T-helper 17 cell (primary cell): ENCODE results near the gene CHRNB4. TPM values are rescaled to one million over a fixed set of nuclear protein-coding genes. Genes with fewer than 3 reads are reported as not detected.
A peak's percentile ranks its signal among the peaks of the same experiment; 100 is the strongest.

Experiments
- ATAC-seq: fragments of 150-1000 bp; cut with Tn5 transposase; 2 replicates; pipeline ENCODE4 v1.10.0; 2021; ENCODE audit warnings: mild to moderate bottlenecking, moderate library complexity
- DNase-seq, 3 donors: peaks; one replicate each; pipeline versions ENCODE4 v3.0.0 to v3.0.0-alpha.2; 2020 to 2021
- H3K9me3 ChIP-seq: one replicate; pipeline ENCODE4 v1.7.0; 2013; ENCODE audit warnings: low read length, mild to moderate bottlenecking; ENCODE audit not compliant: control insufficient read depth, poor library complexity, severe bottlenecking
- H3K27ac Mint-ChIP-seq: one replicate; pipeline ENCODE4 v1.8.0; 2022; ENCODE audit warnings: mild to moderate bottlenecking, moderate library complexity, mixed read lengths
- H3K27me3 Mint-ChIP-seq: one replicate; pipeline ENCODE4 v1.8.0; 2022; ENCODE audit warnings: mixed read lengths
- H3K36me3 Mint-ChIP-seq: one replicate; pipeline ENCODE4 v1.8.0; 2022; ENCODE audit warnings: low read depth, mixed read lengths
- H3K4me1 Mint-ChIP-seq: one replicate; pipeline ENCODE4 v1.8.0; 2022; ENCODE audit warnings: mild to moderate bottlenecking, mixed read lengths
- H3K4me3 Mint-ChIP-seq: one replicate; pipeline ENCODE4 v1.8.0; 2022; ENCODE audit warnings: mild to moderate bottlenecking, moderate library complexity, mixed read lengths
- total RNA-seq, 4 donors: library from RNA in 2 of 4; stranded (reverse) in 2 of 4; gene quantifications; one replicate each; pipeline ENCODE4 v1.2.3 and lab custom pipeline; 2022 to 2026

The CHRNB4 gene
- total RNA-seq, 2 donors from 2014 or later = not detected

DNA sequence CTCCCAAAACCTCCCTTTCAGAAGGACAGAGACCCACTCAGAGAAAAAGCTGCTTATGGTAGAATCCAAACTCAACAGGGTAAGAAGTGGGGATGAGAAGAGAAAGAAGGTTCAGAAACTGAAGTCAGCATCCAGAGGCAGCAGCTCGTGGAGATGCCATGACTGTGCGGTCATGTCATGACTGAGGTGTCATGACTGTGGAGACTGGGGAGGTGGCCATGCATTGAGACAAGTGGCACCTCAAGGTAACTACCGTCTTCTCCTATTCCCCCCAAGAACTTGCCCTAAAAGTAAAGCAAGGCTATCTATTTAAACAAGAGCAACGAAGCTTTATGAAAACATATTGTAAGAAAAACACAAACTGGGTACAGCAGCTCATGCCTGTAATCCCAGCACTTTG is 35.3 kb downstream of the CHRNB4 start:
- Mint-ChIP-seq H3K4me3 (no peak overlapping the region), H3K4me1 (no peaks in the 10 kb centered on the region), H3K27me3 (peaks cover 68% of the 10 kb centered on the region), H3K36me3 (peaks cover 2% of the 10 kb centered on the region), H3K27ac (no peak overlapping the region)
- ATAC-seq (no peak), DNase-seq (no peak)
- no peaks in the 10 kb centered on the region for H3K9me3 ChIP-seq

- no peak for DNase-seq
- H3K4me1 Mint-ChIP-seq = no peaks in the 10 kb centered on the region
- no peak overlapping the region for H3K27ac Mint-ChIP-seq
- H3K27me3 Mint-ChIP-seq = peaks cover 66% of the 10 kb centered on the region
- ATAC-seq = no peak
- no peaks in the 10 kb centered on the region for H3K9me3 ChIP-seq
- H3K4me3 Mint-ChIP-seq = no peak overlapping the region
- H3K36me3 Mint-ChIP-seq = peaks cover 2% of the 10 kb centered on the region
Observed at GRCh38 chr15:78605201-78605600, 35.8 kb downstream of the CHRNB4 start.

- Mint-ChIP-seq H3K36me3 (peaks cover 2% of the 10 kb centered on the region), H3K4me1 (no peaks in the 10 kb centered on the region), H3K27me3 (peaks cover 58% of the 10 kb centered on the region), H3K4me3 (no peak overlapping the region), H3K27ac (no peak overlapping the region)
- H3K9me3 ChIP-seq = no peaks in the 10 kb centered on the region
- no peak for ATAC-seq
- no peak for DNase-seq
Observed at GRCh38 chr15:78604420-78604819, 36.6 kb downstream of the CHRNB4 start.

DNA sequence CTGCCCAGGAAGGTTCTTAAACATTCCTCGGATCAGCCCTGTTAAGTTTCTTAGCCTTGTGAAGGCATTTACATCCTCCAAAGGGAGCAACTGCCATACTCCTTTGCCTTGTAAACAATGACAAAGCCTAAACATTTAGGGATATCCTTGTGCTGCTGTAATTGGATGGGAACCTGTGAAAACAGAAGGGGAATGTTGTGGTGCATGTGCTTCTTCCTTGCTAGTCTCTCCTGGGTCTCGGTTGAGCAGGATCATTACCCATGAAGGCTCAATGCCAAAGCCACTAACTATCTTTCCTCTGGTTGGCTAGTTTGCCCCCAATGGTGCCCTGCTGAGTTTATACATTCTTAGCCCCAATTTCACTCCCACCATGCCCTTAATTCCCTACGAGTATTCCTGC is 37.5 kb downstream of the CHRNB4 start:
- Mint-ChIP-seq H3K36me3 (peaks cover 2% of the 10 kb centered on the region), H3K4me1 (no peaks in the 10 kb centered on the region), H3K27ac (peak overlapping the region; percentile 1), H3K4me3 (no peak overlapping the region), H3K27me3 (peaks cover 57% of the 10 kb centered on the region)
- H3K9me3 ChIP-seq = no peaks in the 10 kb centered on the region
- ATAC-seq (no peak), DNase-seq (no peak)

- no peak overlapping the region for H3K4me3 Mint-ChIP-seq
- H3K27ac Mint-ChIP-seq = no peak overlapping the region
- no peak for ATAC-seq
- H3K9me3 ChIP-seq = no peaks in the 10 kb centered on the region
- no peak for DNase-seq
- no peaks in the 10 kb centered on the region for H3K4me1 Mint-ChIP-seq
- H3K36me3 Mint-ChIP-seq = no peaks in the 10 kb centered on the region
- H3K27me3 Mint-ChIP-seq = peaks cover 30% of the 10 kb centered on the region
Observed at GRCh38 chr15:78599189-78599588, 41.8 kb downstream of the CHRNB4 start.

GRCh38 chr15:78598348-78598747 is 42.7 kb downstream of the CHRNB4 start:
- no peaks in the 10 kb centered on the region for H3K9me3 ChIP-seq
- H3K27ac Mint-ChIP-seq = no peak overlapping the region
- ATAC-seq (no peak), DNase-seq (no peak)
- no peak overlapping the region for H3K4me3 Mint-ChIP-seq
- H3K4me1 Mint-ChIP-seq = no peaks in the 10 kb centered on the region
- no peaks in the 10 kb centered on the region for H3K36me3 Mint-ChIP-seq
- H3K27me3 Mint-ChIP-seq = peaks cover 22% of the 10 kb centered on the region

DNA sequence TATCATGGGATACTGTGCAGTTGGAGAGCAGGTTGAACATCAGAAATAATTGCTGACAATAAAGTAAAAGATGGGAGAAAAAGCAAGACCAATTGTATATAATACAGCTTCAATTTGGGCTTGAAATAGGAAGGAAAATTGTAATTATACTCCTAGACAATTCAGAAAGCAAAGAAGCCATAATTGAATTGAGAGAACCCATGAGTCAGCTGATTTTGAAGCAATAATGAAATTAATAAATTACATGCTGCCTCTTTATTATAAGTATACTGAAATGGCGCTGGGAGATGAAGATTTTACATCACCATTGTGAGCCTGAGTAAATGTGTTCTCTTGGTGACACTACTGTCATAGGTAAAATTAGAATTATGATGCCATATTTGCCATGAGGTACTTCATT is 43.4 kb downstream of the CHRNB4 start:
- ATAC-seq = no peak
- peaks cover 14% of the 10 kb centered on the region for H3K27me3 Mint-ChIP-seq
- H3K9me3 ChIP-seq = no peaks in the 10 kb centered on the region
- H3K4me3 Mint-ChIP-seq = no peak overlapping the region
- H3K27ac Mint-ChIP-seq = no peak overlapping the region
- DNase-seq = no peak
- H3K4me1 Mint-ChIP-seq = no peaks in the 10 kb centered on the region
- H3K36me3 Mint-ChIP-seq = no peaks in the 10 kb centered on the region

DNA sequence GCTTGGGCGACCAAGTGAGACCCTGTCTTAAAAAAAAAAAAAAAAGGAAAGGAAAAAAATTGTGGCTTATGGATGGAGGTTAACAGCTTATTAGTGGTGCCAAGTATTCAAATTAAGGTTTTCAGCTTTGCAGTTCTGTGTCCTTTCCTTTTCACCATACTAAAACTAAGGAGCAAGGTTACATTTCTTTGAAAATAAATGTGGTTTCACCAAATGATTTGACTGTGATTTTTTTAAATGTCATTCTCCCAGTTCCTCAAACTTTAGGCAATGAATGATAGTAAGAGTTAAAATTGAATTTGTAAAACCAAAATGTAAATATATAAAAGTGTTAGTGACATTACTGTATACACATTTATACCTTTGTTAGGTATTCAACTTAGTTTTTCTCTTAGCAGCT is 66.1 kb downstream of the CHRNB4 start:
- Mint-ChIP-seq H3K4me1 (peaks cover 2% of the 10 kb centered on the region), H3K36me3 (peaks cover 2% of the 10 kb centered on the region), H3K27me3 (no peaks in the 10 kb centered on the region), H3K4me3 (no peak overlapping the region), H3K27ac (no peak overlapping the region)
- DNase-seq (no peak), ATAC-seq (no peak)
- H3K9me3 ChIP-seq = no peaks in the 10 kb centered on the region

Other genes with a start within 250 kb of the CHRNB4 start
- 10 to 100 TPM; 51.9 to 56.3 TPM for gene IREB2, start 203.0 kb downstream of the CHRNB4 start, total RNA-seq
- gene HYKK, start 133.6 kb downstream of the CHRNB4 start, total RNA-seq = 1 to 10 TPM; 1.1 to 2.0 TPM
- 10 to 100 TPM; 66.6 to 72.8 TPM for gene PSMA4, start 100.8 kb downstream of the CHRNB4 start, total RNA-seq
- gene CHRNA5, start 75.7 kb downstream of the CHRNB4 start, total RNA-seq = under 1 TPM; 0.39 to 0.65 TPM
- not detected for gene CHRNA3, start 20.2 kb downstream of the CHRNB4 start, total RNA-seq
- gene ADAMTS7, start 170.3 kb upstream of the CHRNB4 start, total RNA-seq = not detected
- 100 to 1,000 TPM; 373 to 376 TPM for gene MORF4L1, start 231.7 kb upstream of the CHRNB4 start, total RNA-seq